Measurements from ENCODE around the gene MGAT5.
A peak's percentile ranks its signal among the peaks of the same experiment; 100 is the strongest.

MGAT5 gene

GRCh38 chr2:134253804-134254203 is at the start of gene MGAT5:
Gene MGAT5, plus strand, starts transcription at chr2:134254072. Its CDS starts 332 bp downstream, at chr2:134254404.
- no peak for DNase-seq (ENCODE audit: low read depth in 2 of 2)

DNA sequence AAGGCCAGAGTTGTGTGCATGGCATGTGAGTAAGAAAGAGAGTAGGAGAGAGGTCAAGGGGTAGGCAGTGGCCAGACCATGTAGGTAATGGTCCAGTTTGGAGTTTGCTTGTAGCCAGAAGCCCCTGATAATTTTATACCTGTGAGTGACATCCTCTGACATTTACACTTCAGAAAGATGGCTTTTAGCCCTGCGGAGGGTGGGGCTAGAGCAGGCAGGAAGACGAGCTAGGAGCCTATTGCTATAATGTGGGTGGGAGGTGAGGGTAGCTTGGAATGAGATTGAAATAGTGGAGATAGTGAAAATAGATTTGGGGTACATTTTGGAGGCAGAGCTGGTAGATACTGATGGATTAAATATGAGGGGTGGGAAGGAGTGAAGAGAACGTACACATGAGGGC is 48.8 kb upstream of the MGAT5 start:
- no peak for DNase-seq (ENCODE audit: low read depth in 2 of 2)

- no peak for DNase-seq (ENCODE audit: low read depth in 2 of 2)
Observed at GRCh38 chr2:134206031-134206430, 47.8 kb upstream of the MGAT5 start.

- DNase-seq (ENCODE audit: low read depth in 2 of 2), result no peak
Observed at GRCh38 chr2:134206573-134206972, 47.3 kb upstream of the MGAT5 start.

DNA sequence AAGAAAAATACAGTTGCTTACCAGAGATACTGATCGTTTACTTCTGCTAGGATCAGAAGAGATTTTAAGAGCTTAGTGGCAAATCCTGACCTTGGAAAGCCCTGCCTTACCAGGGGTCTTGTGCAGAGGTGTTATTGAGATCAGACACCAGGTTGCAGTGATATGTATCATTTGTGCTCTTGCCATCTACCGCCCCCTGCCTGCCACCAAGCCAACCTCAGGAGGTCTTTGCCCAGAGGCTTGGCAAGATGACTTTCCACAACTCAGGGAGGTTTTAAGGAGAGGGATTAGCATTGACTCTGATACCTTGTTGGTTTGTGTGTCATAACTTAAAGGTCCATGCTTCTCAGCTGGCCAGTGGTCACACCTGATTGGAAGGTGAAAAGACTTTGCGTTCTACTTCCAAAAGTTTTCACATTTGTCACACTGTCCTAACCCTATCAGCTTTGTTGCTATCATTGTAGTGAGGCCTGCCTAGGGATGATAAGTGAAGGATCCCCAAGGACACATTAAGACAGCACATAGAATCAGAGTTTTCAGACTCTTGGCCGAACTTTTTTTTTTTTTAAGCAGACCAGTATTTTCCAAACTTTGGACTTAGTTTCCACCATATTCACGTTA is 46.2 kb upstream of the MGAT5 start:
- no peak for DNase-seq (ENCODE audit: low read depth in 2 of 2)

GRCh38 chr2:134208825-134209224 is 45.0 kb upstream of the MGAT5 start:
- no peak for DNase-seq (ENCODE audit: low read depth in 2 of 2)

DNA sequence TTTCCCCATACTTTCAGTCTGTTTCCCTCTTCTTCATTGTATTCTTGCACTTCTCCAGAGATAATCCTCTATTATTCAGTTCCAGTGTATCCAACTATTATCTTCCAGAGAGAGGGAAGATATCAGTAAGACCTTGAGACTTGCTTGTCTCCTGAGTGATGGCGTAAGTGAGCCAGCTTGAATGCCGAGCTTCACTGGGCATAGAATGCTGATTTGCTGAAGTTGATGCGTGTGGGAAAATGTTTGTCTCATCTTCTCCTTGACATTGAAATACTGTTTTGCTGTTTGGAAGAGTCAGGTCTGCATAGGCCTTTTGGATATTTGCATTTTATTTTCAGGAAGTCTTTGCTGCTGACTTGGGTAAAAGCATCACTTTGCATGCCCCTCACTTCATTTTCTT is 41.1 kb upstream of the MGAT5 start:
- DNase-seq (ENCODE audit: low read depth in 2 of 2), result no peak

GRCh38 chr2:134216152-134216829 is 37.6 kb upstream of the MGAT5 start:
- no peak for DNase-seq (ENCODE audit: low read depth in 2 of 2)

DNA sequence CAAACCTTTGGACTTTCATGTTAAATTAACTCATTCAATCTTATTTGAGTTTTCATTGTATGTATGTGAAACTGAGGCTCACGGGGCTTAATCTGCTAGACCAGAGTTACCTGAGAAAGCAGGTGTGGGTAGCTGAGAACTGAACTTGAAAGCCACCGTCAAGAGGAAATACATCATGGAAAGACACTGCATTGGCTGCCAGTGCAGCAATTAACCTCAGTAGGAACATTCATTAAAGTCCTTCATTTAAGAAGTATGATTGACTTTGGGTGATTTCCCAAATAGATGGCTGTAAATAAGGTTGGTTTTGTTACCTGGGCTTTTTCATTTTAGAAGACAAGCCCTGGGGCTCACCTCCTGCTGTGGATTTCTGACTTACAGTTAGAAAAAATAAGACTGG is 36.5 kb upstream of the MGAT5 start:
- no peak for DNase-seq (ENCODE audit: low read depth in 2 of 2)

DNA sequence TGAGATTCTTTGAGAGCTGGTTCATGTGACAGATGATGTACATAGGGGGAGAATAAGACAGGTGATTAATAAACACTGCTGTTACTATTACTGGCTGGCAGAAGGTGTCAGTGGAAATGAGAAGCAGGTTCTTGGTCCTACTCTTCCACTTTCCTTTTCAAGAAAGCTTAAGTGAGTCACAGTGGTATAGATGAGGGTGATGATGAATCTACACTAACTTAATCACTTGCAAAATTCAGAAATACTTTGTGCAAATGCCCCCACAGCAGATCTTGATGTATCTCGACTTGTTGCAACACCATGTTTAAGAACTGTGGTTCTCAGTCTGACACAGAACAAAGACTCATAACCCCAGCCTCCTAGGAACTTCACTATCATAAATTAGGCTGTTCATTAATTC is 35.9 kb upstream of the MGAT5 start:
- no peak for DNase-seq (ENCODE audit: low read depth in 2 of 2)

DNA sequence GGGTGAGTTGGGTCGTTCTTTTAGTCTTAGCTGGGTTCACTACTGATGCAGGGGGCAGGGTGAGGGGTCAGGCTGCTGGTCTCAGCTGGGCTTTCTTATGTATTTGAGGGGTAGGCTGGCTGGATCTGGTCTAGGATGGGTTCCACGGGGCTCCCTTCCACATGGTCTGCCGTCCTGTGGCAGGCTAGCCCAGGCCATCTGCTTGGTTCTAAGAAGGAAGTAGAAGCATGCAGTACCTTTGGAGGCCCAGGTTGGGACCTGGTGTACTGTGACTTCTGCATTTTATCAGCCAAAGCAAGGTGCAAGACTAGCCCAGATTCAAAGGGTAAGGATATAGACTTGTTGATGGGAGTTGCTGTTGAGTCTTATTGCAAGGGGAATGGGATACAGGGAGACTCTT is 35.5 kb upstream of the MGAT5 start:
- no peak for DNase-seq (ENCODE audit: low read depth in 2 of 2)

GRCh38 chr2:134218930-134219658 is 34.8 kb upstream of the MGAT5 start:
- no peak for DNase-seq (ENCODE audit: low read depth in 2 of 2)

DNA sequence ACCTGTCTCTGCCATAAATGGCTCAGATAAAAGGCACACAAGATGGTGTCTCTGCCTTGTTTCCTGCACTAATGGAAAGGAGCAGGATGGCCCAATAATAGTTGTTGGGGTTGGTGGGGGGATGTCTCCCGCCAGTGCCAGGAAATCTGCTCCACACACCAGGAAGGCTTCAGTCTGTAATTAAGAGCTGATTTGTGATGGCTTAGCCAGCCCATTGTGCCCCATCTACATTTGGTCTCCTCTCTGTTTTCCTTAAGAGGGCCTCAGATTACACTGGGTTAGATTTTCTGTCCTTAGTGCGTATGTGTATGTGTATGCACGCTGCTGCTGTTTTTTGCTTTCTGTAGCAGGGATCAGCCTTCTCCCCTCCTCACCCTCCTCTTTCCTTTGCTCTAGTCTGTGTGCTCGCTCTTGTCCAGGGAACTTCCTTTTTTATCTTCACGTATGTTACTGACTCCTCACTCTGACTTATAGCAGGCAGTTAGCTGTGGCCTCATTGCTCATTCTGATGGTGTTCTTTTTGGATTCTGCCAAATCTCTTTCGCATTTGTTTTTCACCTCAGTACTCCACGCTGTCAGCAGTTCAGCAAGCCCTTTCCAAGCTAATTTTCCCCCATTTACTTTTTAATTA is 33.4 kb upstream of the MGAT5 start:
- no peak for DNase-seq (ENCODE audit: low read depth in 2 of 2)

DNA sequence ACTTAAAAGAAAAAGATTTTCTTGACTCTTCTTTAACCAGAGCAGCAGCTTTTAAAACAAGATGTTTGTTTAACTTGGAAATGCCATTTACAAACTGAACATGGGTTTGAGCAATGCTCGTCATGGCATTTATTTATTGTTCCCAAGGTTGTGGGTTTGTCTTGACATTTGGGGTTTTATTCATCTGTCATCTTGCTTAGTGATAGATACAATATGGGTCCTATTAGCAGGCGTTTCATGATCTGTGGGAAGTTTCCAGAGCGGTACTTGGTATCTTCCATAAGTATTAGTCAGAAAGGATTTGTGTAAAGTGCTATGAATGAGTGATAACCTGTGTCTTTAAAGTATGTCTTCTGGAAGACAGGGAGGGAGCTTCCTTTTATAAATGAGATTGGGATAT is 29.9 kb upstream of the MGAT5 start:
- peak in 1 of 2 experiments; percentile 40 for DNase-seq (ENCODE audit: low read depth in 2 of 2)

DNA sequence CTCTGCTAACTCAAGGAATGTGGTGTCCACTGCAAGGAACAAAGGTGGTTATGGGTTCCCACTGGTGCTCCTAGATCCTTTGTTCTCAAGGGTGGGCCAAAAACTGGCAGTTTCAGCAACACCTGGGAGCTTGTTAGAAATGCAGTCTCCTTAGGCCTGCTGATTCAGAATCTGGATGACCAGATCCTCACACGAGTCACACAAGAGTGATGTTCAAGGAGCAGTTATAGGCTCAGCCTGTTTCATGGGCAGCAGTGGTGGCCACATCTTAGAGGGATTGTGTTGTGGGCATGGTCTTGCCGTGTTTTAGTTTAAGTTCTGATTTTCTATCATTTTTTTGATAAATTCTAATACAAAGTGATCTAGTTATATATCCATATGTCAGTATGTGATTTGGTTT is 28.7 kb upstream of the MGAT5 start:
- DNase-seq (ENCODE audit: low read depth in 2 of 2), result no peak

GRCh38 chr2:134225841-134226240 is 28.0 kb upstream of the MGAT5 start:
- no peak for DNase-seq (ENCODE audit: low read depth in 2 of 2)

DNA sequence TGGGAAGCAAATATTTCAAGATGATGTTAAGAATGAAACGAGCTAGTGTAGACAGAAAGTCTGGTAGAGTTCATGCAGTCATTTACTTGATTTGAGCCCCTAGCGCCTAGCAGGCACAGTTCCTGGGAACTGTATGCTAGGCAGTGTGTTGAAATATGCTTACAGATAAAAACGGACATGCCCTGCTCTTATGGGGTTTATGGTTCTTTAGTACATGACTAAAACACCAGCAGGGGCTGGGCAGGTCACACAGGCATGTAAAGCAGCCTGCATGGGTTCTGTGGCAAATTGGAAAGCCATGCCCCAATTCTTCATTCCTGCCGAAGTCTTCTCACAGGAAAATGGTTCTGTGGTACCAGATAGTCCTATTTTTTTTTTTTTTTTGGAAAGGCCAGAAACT is 27.3 kb upstream of the MGAT5 start:
- no peak for DNase-seq (ENCODE audit: low read depth in 2 of 2)

GRCh38 chr2:134227666-134228065 is 26.2 kb upstream of the MGAT5 start:
- DNase-seq (ENCODE audit: low read depth in 2 of 2), result no peak

- DNase-seq (ENCODE audit: low read depth in 2 of 2), result no peak
Observed at GRCh38 chr2:134228493-134228903, 25.4 kb upstream of the MGAT5 start.

GRCh38 chr2:134229540-134229939 is 24.3 kb upstream of the MGAT5 start:
- DNase-seq (ENCODE audit: low read depth in 2 of 2), result no peak

GRCh38 chr2:134230885-134231284 is 23.0 kb upstream of the MGAT5 start:
- no peak for DNase-seq (ENCODE audit: low read depth in 2 of 2)

DNA sequence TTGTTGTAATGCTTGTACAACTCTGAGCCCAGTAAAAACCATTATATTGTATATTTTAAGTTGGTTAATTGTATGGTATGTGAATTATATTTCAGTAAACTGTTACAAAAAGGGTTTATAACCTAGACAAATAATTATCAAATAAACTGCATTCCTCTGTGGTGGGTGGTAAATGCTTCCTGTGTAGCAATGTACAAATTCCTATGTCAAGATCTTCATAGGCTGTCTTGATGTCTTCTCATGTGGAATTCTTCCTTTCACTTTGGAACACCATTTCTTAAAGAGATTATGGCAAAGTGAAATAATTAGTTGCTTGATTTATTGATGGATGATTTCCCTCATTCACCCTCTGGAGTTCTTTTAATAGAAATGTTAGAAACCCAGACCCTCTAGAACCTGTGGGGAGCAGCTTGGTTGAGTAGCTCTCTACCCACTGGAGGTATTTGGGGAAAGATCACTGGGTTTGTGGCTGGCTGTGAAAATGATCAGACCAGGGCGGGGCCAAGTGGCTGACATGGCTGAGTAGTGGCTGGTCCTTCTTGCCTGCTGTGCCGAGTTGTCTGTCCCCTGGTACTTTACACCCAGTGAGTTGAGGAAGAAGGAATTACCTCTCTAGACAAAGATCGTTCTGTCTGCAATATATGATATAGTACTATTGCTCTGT is 22.4 kb upstream of the MGAT5 start:
- DNase-seq (ENCODE audit: low read depth in 2 of 2), result no peak

All from fibroblast of skin of left biceps (primary cell).